Central memory CD4-positive, alpha-beta T cell (primary cell): ENCODE measurements around the gene ACACA.
A peak's percentile ranks its signal among the peaks of the same experiment; 100 is the strongest.
"Not testable (repeated sequence)": the region's sequence is repeated elsewhere in the genome, so short reads cannot be mapped to it uniquely, and the experiment has no call there.

Experiments
- DNase-seq: peaks from one replicate; pipeline ENCODE4 v3.0.0; 2022

ACACA gene

GRCh38 chr17:37089956-37090355 is 316.7 kb downstream of the ACACA start:
- DNase-seq = peak; percentile 67

GRCh38 chr17:37088913-37089312 is 317.7 kb downstream of the ACACA start:
- DNase-seq = no peak

- peak; percentile 36 for DNase-seq
Observed at GRCh38 chr17:37088459-37088858, 318.2 kb downstream of the ACACA start.

- DNase-seq = no peak
Observed at GRCh38 chr17:37087683-37088082, 319.0 kb downstream of the ACACA start.

GRCh38 chr17:37086948-37087347 is 319.7 kb downstream of the ACACA start:
- no peak for DNase-seq

- no peak for DNase-seq
Observed at GRCh38 chr17:37086334-37086733, 320.3 kb downstream of the ACACA start.

GRCh38 chr17:37084372-37084771 is 322.3 kb downstream of the ACACA start:
- DNase-seq = no peak

GRCh38 chr17:37083456-37083855 is 323.2 kb downstream of the ACACA start:
- DNase-seq = no peak

- DNase-seq = no peak
Observed at GRCh38 chr17:37082985-37083384, 323.7 kb downstream of the ACACA start.

GRCh38 chr17:37082311-37082860 is 324.2 kb downstream of the ACACA start:
- no peak for DNase-seq

GRCh38 chr17:37081287-37081686 is 325.3 kb downstream of the ACACA start:
- DNase-seq = no peak

GRCh38 chr17:37079735-37080134 is 326.9 kb downstream of the ACACA start:
- DNase-seq = no peak

- DNase-seq = no peak
Observed at GRCh38 chr17:37079065-37079708, 327.4 kb downstream of the ACACA start.

GRCh38 chr17:37073464-37073863 is 333.2 kb downstream of the ACACA start:
- DNase-seq = not testable (repeated sequence)

GRCh38 chr17:37069087-37069486 is 337.5 kb downstream of the ACACA start:
- DNase-seq = no peak

GRCh38 chr17:37068266-37068665 is 338.4 kb downstream of the ACACA start:
- no peak for DNase-seq

GRCh38 chr17:37067555-37068111 is 339.0 kb downstream of the ACACA start:
- DNase-seq = no peak

GRCh38 chr17:37066322-37067255 is 340.0 kb downstream of the ACACA start:
- no peak for DNase-seq

GRCh38 chr17:37065486-37066321 is 340.9 kb downstream of the ACACA start:
- DNase-seq = no peak

GRCh38 chr17:37064956-37065355 is 341.7 kb downstream of the ACACA start:
- no peak for DNase-seq

GRCh38 chr17:37064206-37064605 is 342.4 kb downstream of the ACACA start:
- no peak for DNase-seq

GRCh38 chr17:37062021-37062420 is 344.6 kb downstream of the ACACA start:
- no peak for DNase-seq

- no peak for DNase-seq
Observed at GRCh38 chr17:37060928-37061327, 345.7 kb downstream of the ACACA start.
